ENCODE data around the gene SHISAL1. TPM values are rescaled to one million over a fixed set of nuclear protein-coding genes. Genes with fewer than 3 reads are reported as not detected.
A peak's percentile ranks its signal among the peaks of the same experiment; 100 is the strongest.
"Not testable (repeated sequence)": the region's sequence is repeated elsewhere in the genome, so short reads cannot be mapped to it uniquely, and the experiment has no call there.

Gene SHISAL1
- total RNA-seq, 2 donors from 2014 or later = 9.8 to 12.7 TPM

GRCh38 chr22:44311104-44311854 is 1.5 kb downstream of the SHISAL1 start:
- intact Hi-C loops (cut with DNase I) = loop anchor here in 1 of 2 donors (5.0 kb wide), 2 partner anchors 51 to 1159 kb away; partner anchors contain the start of gene TSPO
- DNase-seq (ENCODE audit: low spot score) = no peak

GRCh38 chr22:44309647-44310046 is 3.1 kb downstream of the SHISAL1 start:
- intact Hi-C loops (cut with DNase I) = loop anchor here in 1 of 2 donors (5.0 kb wide), 2 partner anchors 53 to 1157 kb away; partner anchors contain the start of gene TSPO
- no peak for DNase-seq (ENCODE audit: low spot score)

DNA sequence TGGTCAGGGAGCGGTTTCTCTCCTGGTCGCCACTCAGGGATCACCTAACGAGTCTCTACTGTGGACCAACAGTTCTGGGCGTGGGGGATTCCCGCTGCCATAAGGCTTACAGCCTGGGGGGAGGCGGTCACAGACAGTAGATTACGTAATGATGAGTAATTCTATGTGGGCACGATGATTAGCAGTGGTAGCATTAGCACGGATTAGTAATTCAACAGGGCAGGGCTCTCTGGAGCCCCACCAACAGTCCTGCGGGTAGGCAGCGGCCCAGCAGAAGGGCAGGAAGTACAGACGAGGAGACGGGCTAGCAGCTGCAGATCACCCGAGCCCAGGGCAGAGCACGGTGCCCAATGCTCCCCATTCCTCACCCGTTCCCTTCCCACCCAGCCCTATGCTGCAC is 3.6 kb downstream of the SHISAL1 start:
- intact Hi-C loops (cut with DNase I) = no loop called here
- peak; percentile 92 for DNase-seq (ENCODE audit: low spot score)

DNA sequence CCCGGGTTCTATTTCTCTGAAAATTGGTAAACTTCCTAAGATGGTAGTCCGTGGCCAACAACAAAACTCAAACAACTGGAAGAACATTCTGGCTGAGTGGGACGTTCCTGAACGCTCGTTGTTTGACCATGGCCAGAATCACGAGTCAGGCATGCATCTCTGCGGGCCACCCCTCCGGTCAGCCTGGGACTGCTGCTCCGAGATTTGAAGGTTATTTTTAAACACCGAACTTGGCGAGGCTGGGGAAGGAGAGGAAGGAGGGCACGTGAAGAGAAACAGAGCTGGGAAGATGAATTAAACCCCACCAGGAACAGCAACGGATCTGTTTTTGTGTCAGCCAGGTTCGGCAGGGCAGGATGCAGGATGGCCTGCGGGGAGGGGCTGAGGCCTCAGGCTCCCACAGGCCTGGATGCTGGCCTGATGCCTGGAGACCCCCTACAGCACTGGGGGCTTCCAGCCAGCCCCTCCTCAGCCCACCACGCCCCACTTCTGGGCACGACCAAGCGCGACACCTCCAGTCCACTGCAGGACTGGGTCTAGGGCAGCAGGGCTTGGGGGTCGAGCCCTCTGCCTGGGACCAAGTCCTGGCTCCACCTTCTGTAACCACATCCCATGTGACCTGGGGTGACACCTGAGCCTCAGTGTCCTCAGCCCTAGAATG is 5.1 kb downstream of the SHISAL1 start:
- intact Hi-C loops (cut with DNase I) = no loop called here
- DNase-seq (ENCODE audit: low spot score) = no peak

- peak; percentile 93 for DNase-seq (ENCODE audit: low spot score)
- intact Hi-C loops (cut with DNase I) = no loop called here
These were observed 6.9 kb downstream of the SHISAL1 start for GRCh38 chr22:44305888-44306287.

DNA sequence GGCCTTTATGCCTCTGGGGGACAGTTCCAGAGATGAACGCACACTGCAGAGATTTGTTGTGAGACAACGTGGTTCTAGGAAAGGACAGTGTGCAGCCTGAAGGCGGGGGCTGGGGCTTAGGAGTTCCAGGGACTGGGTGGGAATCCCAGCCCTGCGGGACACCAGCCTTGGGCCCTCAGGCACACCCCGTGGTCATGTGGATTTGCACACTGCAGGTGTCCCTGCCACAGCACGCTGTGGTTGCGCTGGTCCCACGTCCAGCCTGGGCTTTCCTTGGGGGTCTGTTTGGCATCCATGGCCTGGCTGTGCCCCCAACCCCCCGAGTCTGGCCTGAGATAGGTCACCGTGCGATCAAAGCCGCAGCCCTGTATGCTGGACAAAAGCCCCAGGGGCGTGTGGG is 7.3 kb downstream of the SHISAL1 start:
- DNase-seq (ENCODE audit: low spot score) = no peak
- intact Hi-C loops (cut with DNase I) = no loop called here

DNA sequence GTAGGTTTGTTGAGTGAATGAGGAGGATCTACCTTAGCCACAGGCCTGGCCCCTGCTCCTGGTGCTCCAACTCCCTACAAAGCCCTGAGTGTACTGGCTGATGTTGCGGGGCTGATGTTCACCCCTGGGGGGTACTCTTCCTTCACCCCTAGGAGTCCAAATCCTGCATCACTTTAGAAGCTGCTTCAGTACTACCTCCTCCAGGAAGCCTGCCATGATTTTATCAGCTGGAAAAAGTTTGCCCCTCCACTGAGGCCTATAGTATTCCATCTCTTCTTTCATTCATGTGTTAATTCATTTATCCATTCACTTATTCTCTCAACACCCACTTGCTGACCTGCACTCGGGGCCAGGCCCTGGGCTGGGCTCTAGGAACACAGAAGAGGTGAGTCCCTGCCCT is 7.8 kb downstream of the SHISAL1 start:
- intact Hi-C loops (cut with DNase I) = no loop called here
- no peak for DNase-seq (ENCODE audit: low spot score)

- intact Hi-C loops (cut with DNase I) = no loop called here
- DNase-seq (ENCODE audit: low spot score) = no peak
These were observed 8.4 kb downstream of the SHISAL1 start for GRCh38 chr22:44304354-44304753.

- DNase-seq (ENCODE audit: low spot score); intact Hi-C loops (cut with DNase I): not testable (repeated sequence)
These were observed 10.4 kb downstream of the SHISAL1 start for GRCh38 chr22:44302363-44302762.

GRCh38 chr22:44301039-44301438 is 11.7 kb downstream of the SHISAL1 start:
- intact Hi-C loops (cut with DNase I) = no loop called here
- no peak for DNase-seq (ENCODE audit: low spot score)

DNA sequence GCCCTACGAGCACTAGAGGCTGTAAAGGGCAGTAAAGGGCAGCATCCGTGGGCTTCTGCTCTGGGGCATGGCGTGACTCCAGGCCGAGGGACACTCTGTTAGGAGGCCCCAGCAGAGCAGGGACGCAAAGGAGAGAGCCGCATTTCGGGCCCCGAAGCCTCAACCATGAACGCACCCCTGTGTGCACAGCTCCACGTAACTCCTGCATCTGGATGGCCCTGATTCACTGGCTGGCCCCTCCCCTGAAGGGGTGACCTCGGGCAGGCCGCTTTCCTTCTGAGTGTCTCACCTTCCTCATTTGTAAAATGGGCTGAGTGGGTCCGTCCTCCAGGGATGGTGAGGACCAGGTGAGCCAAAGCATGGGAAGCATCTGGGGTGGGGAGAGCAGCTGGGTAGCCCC is 13.6 kb downstream of the SHISAL1 start:
- no peak for DNase-seq (ENCODE audit: low spot score)

DNA sequence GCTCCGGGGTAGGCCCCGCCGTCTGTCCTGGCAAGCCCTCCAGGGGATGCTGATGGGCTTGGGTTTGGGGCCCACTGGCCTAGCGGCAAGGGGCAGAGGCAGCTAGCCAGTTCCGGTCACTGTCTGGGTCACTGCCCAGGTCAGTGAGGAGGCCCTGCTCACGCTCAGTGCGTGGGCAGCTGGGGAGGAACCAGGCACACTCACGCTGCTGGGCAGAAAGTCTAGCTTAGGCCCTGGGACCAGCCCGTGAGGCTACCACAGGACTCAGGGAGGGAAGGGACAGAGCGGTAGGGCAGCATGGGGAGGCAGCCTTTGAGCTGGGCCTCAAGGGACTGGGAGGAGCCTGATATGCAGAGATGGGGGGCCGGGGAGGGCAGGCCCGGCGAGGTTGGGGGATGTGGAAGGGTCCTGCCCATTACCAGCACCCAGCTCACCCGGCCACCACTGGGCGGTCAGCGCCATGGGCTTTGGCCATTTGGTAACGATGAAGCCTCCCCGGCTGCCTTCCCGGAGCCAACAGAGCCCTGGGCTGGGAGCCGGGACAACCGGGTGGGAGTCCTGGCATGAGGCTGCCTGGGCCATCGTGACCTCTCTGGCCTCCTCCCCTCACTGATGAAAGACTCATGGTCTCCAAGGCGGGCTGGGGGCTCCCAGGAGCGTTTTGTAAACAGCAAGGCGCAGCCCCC is 14.2 kb downstream of the SHISAL1 start:
- intact Hi-C loops (cut with DNase I) = no loop called here

More for the DNA sequence above, 13.6 kb downstream of the SHISAL1 start:
- intact Hi-C loops (cut with DNase I) = no loop called here

GRCh38 chr22:44297470-44298061 is 15.2 kb downstream of the SHISAL1 start:
- intact Hi-C loops (cut with DNase I) = no loop called here

More for the DNA sequence above, 14.2 kb downstream of the SHISAL1 start:
- DNase-seq (ENCODE audit: low spot score) = no peak

GRCh38 chr22:44295406-44295805 is 17.3 kb downstream of the SHISAL1 start:
- DNase-seq (ENCODE audit: low spot score) = no peak
- intact Hi-C loops (cut with DNase I) = no loop called here

More at GRCh38 chr22:44297470-44298061, 15.2 kb downstream of the SHISAL1 start:
- DNase-seq (ENCODE audit: low spot score) = no peak

DNA sequence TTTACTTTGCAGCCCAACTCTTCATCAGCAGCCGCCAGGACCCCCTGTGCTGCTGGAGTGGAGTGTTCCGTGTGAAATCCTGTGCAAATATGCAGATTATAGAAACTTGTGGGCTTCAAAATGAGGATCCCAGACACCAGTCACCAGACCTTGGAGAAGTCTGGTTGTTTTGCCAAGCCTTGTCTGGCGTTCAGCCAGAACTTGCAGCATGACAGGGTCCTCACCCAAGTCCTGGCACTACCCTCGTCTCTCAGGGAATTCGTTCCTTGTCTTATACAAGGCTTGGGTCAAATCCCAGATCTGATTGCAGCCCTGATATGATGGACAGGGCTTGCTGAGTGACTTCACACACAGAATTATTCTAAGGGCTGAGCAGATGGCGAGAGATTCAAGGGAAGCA is 18.9 kb downstream of the SHISAL1 start:
- intact Hi-C loops (cut with DNase I) = no loop called here
- DNase-seq (ENCODE audit: low spot score) = no peak

DNA sequence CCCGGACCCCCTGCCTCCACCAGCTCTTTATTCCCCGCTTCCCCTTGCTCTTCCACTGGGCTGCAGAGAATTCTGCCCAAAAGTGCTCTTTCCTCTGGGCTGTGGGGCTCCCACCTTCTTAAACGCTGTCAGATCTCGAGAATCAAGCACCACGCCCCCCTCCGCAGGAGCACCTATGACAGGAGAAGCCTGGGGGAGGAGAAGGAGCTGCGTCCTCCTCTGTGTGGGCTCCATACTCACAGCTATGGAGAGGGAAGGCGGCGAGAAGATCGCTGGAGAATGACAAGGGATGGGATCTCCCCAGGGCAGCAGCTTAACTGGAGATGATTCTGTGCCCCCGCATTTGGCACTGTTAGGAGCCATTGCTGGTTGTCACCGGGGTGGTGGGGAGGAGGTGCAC is 19.7 kb downstream of the SHISAL1 start:
- DNase-seq (ENCODE audit: low spot score) = no peak
- intact Hi-C loops (cut with DNase I) = no loop called here

DNA sequence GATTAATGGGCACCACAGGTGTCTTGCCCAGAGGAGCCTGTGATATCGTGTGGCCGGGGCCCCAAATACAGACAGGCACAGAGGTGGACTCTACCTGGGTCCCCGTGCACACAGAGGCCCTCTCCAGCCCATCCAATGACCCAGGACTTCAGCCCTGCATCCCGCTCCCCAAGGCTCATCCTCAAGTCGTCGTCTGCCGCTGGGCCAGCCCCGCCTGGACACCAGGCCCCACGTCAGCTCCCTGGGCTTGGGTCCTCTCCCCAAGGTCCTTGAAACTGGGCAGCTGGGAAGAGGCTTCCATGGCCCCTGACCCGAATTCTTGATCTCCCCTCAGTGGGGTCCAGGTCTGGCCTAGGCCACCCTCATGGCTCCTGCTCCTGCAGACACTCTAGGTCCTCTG is 20.2 kb downstream of the SHISAL1 start:
- intact Hi-C loops (cut with DNase I) = no loop called here

GRCh38 chr22:44291674-44292360 is 20.9 kb downstream of the SHISAL1 start:
- no peak for DNase-seq (ENCODE audit: low spot score)
- intact Hi-C loops (cut with DNase I) = no loop called here

More for the DNA sequence above, 20.2 kb downstream of the SHISAL1 start:
- no peak for DNase-seq (ENCODE audit: low spot score)

DNA sequence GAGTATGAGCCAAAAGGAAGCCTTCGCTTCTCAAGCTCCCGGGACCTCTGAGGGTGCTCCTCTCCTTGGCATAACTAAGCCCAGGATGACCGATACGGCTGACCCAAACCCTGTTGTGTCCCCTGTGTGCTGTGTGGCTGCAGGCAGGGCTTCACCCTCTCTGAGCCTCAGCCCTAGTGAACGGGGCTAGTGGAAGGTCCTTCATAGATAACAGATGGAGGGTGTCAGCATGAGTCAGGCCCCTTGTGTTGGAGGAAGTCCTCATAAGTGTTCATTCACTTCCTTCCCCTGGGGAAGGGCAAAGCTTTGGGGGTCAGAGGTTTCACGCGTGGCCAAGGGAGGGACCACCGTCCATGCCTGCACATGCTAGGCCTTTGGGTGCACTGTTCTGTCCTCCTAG is 21.5 kb downstream of the SHISAL1 start:
- DNase-seq (ENCODE audit: low spot score) = no peak
- intact Hi-C loops (cut with DNase I) = no loop called here

Measured in posterior vena cava (tissue), 2 donors.